GM19397 (cell line): ENCODE results near the gene STK32A.

ENCODE experiments used
- ATAC-seq: cut with Tn5 transposase; IDR thresholded peaks from one replicate; pipeline ENCODE4 v1.9.1; 2021; ENCODE audit warnings: mild to moderate bottlenecking, moderate library complexity; ENCODE audit not compliant: unreplicated experiment

STK32A gene

GRCh38 chr5:147388184-147389108 is 153.6 kb downstream of the STK32A start:
- no peak for ATAC-seq

- ATAC-seq, result no peak
Measured at GRCh38 chr5:147390654-147391225, 155.9 kb downstream of the STK32A start.

- ATAC-seq, result peak; percentile 66
Measured at GRCh38 chr5:147391781-147392180, 157.0 kb downstream of the STK32A start.

- no peak for ATAC-seq
Measured at GRCh38 chr5:147393874-147394672, 159.2 kb downstream of the STK32A start.

GRCh38 chr5:147396070-147396823 is 161.4 kb downstream of the STK32A start:
- no peak for ATAC-seq

- ATAC-seq, result no peak
Measured at GRCh38 chr5:147397616-147398015, 162.8 kb downstream of the STK32A start.

GRCh38 chr5:147398860-147399259 is 164.0 kb downstream of the STK32A start:
- ATAC-seq, result no peak

- no peak for ATAC-seq
Measured at GRCh38 chr5:147400126-147400809, 165.4 kb downstream of the STK32A start.

- ATAC-seq, result no peak
Measured at GRCh38 chr5:147400881-147401280, 166.1 kb downstream of the STK32A start.

GRCh38 chr5:147403651-147404640 is 169.1 kb downstream of the STK32A start:
- peak; percentile 95 for ATAC-seq

GRCh38 chr5:147404706-147405105 is 169.9 kb downstream of the STK32A start:
- peak; percentile 18 for ATAC-seq

- no peak for ATAC-seq
Measured at GRCh38 chr5:147406636-147407035, 171.8 kb downstream of the STK32A start.

GRCh38 chr5:147407094-147407681 is 172.4 kb downstream of the STK32A start:
- no peak for ATAC-seq

- ATAC-seq, result no peak
Measured at GRCh38 chr5:147408980-147409379, 174.2 kb downstream of the STK32A start.

- ATAC-seq, result no peak
Measured at GRCh38 chr5:147410496-147411358, 175.9 kb downstream of the STK32A start.

GRCh38 chr5:147411359-147412319 is 176.8 kb downstream of the STK32A start:
- no peak for ATAC-seq
